Measurements from ENCODE around the gene DENND1A.

- TF ChIP-seq CTCF (IDR thresholded peaks at IDR 0.05; ENCODE audit: insufficient read depth, low read length, poor library complexity, severe bottlenecking) (no peak), EZH2phosphoT487 (conservative IDR thresholded peaks at IDR 0.05; ENCODE audit: low read length) (no peak)
Measured at GRCh38 chr9:123368023-123368422, 561.9 kb downstream of the DENND1A start.

Data from SU-DHL-6 (cell line).